OCI-LY3 (cell line): ENCODE data around the gene NCKAP1.

Source experiments
- H2AFZ ChIP-seq: fragments of 200-600, 300-600 bp; shearing (Covaris generic); 2 replicates; pipeline ENCODE4 v1.6.0; 2014; ENCODE audit warnings: antibody characterized with exemption, low read depth, low read length
- H3K27ac ChIP-seq: fragments of 200-600, 300-600 bp; sonication (generic); 2 replicates; pipeline ENCODE4 v1.5.1; 2014; ENCODE audit warnings: mild to moderate bottlenecking, low read length, moderate library complexity, mixed read lengths
- H3K27me3 ChIP-seq: fragments of 200-600, 300-600 bp; sonication (generic); 2 replicates; pipeline ENCODE4 v1.6.1; 2014; ENCODE audit warnings: low read depth, low read length, mixed read lengths
- H3K36me3 ChIP-seq: fragments of 200-600, 300-600 bp; sonication (generic); replicated peaks from 2 replicates; pipeline ENCODE3; 2014; ENCODE audit warnings: low read depth, low read length, mixed read lengths
- H3K4me1 ChIP-seq: fragments of 300-600, 200-600 bp; sonication (generic); 2 replicates; pipeline ENCODE4 v1.6.1; 2014; ENCODE audit warnings: low read length, mixed read lengths
- H3K4me2 ChIP-seq: fragments of 200-600, 300-600 bp; sonication (generic); 2 replicates; pipeline ENCODE4 v1.6.1; 2014; ENCODE audit warnings: low read length, mixed read lengths
- H3K4me3 ChIP-seq: fragments of 300-600, 200-600 bp; sonication (generic); 2 replicates; pipeline ENCODE4 v1.5.1; 2014; ENCODE audit warnings: antibody characterized with exemption, mild to moderate bottlenecking, low read length, moderate library complexity
- H3K79me2 ChIP-seq: fragments of 300-600, 200-600 bp; shearing (Covaris generic); 2 replicates; pipeline ENCODE4 v1.6.1; 2014; ENCODE audit warnings: mild to moderate bottlenecking, low read length, mixed read lengths
- H3K9ac ChIP-seq: fragments of 300-600, 200-600 bp; shearing (Covaris generic); 2 replicates; pipeline ENCODE4 v1.6.0; 2014; ENCODE audit warnings: mild to moderate bottlenecking, low read length, moderate library complexity
- H3K9me3 ChIP-seq: fragments of 200-600, 300-600 bp; shearing (Covaris generic); 2 replicates; pipeline ENCODE4 v1.6.1; 2014; ENCODE audit warnings: low read length, mixed read lengths; ENCODE audit not compliant: insufficient read depth
- H4K20me1 ChIP-seq: fragments of 200-600, 300-600 bp; sonication (generic); 2 replicates; pipeline ENCODE4 v1.6.1; 2016; ENCODE audit warnings: low read length, mixed read lengths; ENCODE audit not compliant: insufficient read depth
- EZH2phosphoT487 ChIP-seq: fragments of 200-600 bp; shearing (Covaris generic); IDR thresholded peaks from 2 replicates; pipeline ENCODE4 v1.6.1; 2018; ENCODE audit warnings: antibody characterized with exemption, mixed run types, low read depth
- TF ChIP-seq, protein P1 (sequence below): fragments of 200-600, 300-600 bp; sonication (generic); IDR thresholded peaks from 2 replicates; pipeline ENCODE4 v1.5.1; 2014; ENCODE audit warnings: antibody characterized with exemption, low read length, low read depth

Gene NCKAP1

DNA sequence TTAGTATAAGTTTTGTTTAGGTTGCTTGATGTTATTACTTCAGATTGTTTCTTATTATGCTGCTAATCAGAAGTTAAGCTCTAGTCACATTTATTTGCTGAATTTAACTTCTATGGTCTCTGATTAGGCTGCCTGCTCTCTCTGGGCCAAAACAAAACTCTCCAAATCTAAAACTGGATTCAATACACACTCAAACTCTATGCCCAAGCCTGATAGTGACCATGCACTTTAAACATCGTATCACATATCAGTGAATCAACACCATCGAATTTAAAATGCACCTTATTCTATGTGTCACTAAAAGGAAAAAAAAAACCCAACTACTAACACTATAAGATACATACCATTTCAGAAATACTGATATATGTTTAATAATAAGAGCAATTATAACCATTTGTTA is 94.9 kb downstream of the NCKAP1 start:
- TF ChIP-seq EZH2phosphoT487 = no peak
- TF ChIP-seq, protein P1, sequence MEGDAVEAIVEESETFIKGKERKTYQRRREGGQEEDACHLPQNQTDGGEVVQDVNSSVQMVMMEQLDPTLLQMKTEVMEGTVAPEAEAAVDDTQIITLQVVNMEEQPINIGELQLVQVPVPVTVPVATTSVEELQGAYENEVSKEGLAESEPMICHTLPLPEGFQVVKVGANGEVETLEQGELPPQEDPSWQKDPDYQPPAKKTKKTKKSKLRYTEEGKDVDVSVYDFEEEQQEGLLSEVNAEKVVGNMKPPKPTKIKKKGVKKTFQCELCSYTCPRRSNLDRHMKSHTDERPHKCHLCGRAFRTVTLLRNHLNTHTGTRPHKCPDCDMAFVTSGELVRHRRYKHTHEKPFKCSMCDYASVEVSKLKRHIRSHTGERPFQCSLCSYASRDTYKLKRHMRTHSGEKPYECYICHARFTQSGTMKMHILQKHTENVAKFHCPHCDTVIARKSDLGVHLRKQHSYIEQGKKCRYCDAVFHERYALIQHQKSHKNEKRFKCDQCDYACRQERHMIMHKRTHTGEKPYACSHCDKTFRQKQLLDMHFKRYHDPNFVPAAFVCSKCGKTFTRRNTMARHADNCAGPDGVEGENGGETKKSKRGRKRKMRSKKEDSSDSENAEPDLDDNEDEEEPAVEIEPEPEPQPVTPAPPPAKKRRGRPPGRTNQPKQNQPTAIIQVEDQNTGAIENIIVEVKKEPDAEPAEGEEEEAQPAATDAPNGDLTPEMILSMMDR = no peak
- Histone ChIP-seq H3K4me2 (no peak overlapping the region), H3K4me1 (no peaks in the 10 kb centered on the region), H3K9me3 (no peaks in the 10 kb centered on the region), H3K4me3 (no peak overlapping the region), H3K9ac (no peak overlapping the region), H3K36me3 (no peaks in the 10 kb centered on the region), H3K27ac (no peak overlapping the region), H3K27me3 (peaks cover 5% of the 10 kb centered on the region; the same call in 1 of the 2 replicates), H3K79me2 (no peaks in the 10 kb centered on the region), H4K20me1 (no peaks in the 10 kb centered on the region), H2AFZ (no peak overlapping the region)

DNA sequence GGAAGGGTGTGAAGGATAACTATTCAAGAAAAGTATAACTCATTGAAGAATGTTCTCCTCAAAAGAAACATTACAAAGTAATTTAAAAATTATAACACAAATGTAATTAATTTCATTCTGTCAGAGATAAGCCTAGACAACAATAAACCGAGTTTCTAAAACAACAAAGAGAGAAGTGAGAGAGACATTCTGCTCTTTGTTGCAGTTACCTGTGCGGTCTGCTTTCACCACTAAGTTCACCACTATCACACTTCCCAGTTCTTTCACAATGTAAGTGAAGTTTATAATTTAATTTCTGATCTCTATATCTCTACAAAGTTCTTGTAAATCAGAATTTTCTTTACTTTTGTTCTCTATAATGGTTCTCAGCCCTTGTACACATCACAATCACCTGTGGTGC is 95.5 kb downstream of the NCKAP1 start:
- Histone ChIP-seq H3K4me2 (no peak overlapping the region), H2AFZ (no peak overlapping the region), H3K4me3 (no peak overlapping the region), H3K4me1 (no peaks in the 10 kb centered on the region), H4K20me1 (no peaks in the 10 kb centered on the region), H3K36me3 (no peaks in the 10 kb centered on the region), H3K79me2 (no peaks in the 10 kb centered on the region), H3K27me3 (peaks cover 5% of the 10 kb centered on the region; the same call in 1 of the 2 replicates), H3K9me3 (no peaks in the 10 kb centered on the region), H3K27ac (no peak overlapping the region), H3K9ac (no peak overlapping the region)
- no peak for TF ChIP-seq EZH2phosphoT487
- TF ChIP-seq, protein P1 = no peak

DNA sequence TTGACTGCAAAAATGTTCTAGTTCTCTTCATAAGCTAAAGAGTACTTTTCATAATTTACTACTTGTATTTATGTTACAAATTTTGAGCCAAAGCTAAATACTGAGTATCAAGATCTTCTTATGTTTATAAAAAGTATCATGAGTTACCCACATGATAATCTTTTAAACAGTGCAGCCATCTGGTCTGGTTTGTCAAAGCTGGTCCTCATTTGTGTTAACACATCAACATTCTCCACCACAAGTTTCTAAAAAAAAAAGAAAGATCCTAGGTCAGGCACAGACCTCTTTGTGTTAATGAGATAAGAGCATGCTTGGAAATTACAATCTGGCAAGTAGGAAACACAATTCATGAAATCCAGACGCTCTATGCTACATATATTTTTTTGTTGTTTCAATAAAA is 96.3 kb downstream of the NCKAP1 start:
- Histone ChIP-seq H3K27ac (no peak overlapping the region), H3K79me2 (no peaks in the 10 kb centered on the region), H3K36me3 (no peaks in the 10 kb centered on the region), H3K4me3 (no peak overlapping the region), H3K27me3 (0 out of 2 replicates have a peak, but pooled peaks cover under 1% of the 10 kb centered on the region), H2AFZ (no peak overlapping the region), H3K4me2 (no peak overlapping the region), H3K4me1 (no peaks in the 10 kb centered on the region), H3K9me3 (no peaks in the 10 kb centered on the region), H4K20me1 (no peaks in the 10 kb centered on the region), H3K9ac (no peak overlapping the region)
- TF ChIP-seq, protein P1 = no peak
- no peak for TF ChIP-seq EZH2phosphoT487

DNA sequence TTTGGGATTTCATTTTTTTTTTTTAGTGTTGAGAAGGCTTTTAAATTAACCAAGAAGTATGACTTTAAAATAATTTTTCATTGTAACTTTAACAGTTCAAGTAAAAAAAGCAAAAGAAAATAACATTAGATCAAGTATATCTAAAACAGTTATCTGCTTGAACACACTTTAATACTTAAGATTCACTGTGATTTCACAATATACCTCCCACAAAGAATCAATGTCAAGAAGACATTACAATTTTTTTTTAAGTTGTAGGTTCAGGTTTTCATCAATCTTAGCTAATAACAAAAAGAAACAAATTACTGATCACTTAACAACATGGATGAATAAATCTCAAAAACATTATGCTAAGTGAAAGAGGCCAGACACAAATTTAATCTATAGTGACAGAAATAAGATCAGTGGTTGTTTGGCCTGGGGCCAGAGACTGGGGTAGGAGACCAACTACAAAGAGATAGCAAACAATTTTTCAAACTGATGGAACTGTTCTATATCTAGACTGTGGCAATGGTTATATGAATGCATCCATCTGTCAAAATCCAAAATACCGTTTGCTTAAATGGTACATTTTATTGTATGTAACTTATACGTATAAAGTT is 97.0 kb downstream of the NCKAP1 start:
- no peak overlapping the region for H3K4me2 ChIP-seq
- no peaks in the 10 kb centered on the region for H3K27me3 ChIP-seq
- H3K79me2 ChIP-seq = no peaks in the 10 kb centered on the region
- no peaks in the 10 kb centered on the region for H4K20me1 ChIP-seq
- no peak for TF ChIP-seq EZH2phosphoT487
- TF ChIP-seq, protein P1 = no peak
- H3K36me3 ChIP-seq = no peaks in the 10 kb centered on the region
- no peak overlapping the region for H2AFZ ChIP-seq
- H3K4me1 ChIP-seq = no peaks in the 10 kb centered on the region
- no peak overlapping the region for H3K4me3 ChIP-seq
- H3K9me3 ChIP-seq = no peaks in the 10 kb centered on the region
- no peak overlapping the region for H3K27ac ChIP-seq
- H3K9ac ChIP-seq = no peak overlapping the region
